Choroid plexus epithelial cell (primary cell): ENCODE measurements around the gene PRUNE1.

Source experiments
- DNase-seq: peaks from one replicate; pipeline ENCODE4 v3.0.0-alpha.2; 2010; ENCODE audit warnings: low read depth
- H3K4me3 ChIP-seq: 2 replicates; pipeline ENCODE4 v1.5.1; 2011; ENCODE audit warnings: low read depth, mild to moderate bottlenecking, control low read depth, low read length, moderate library complexity
- CTCF ChIP-seq: conservative IDR thresholded peaks from 2 replicates; pipeline ENCODE4 v1.5.1; 2011; ENCODE audit warnings: low read depth, mild to moderate bottlenecking, control low read depth, inconsistent platforms, low read length, moderate library complexity

PRUNE1 gene

DNA sequence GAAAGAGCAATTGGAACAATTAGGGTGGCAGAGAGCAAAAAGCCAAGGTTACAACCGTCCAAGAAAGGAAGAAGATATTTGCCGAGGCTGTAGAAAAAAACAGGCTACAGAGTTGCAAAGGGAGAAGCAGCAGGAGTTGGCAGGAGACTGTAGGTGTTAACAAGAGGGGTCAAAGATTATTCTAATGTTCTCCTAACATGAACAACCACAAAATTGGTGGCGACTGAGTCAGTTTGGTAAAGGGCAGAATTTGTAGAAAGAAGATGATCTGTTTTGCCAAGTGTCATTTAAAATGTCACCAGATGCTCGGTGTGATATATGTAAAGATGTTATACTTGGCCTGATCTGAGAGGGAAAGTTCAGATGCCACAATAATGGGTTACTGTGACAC is 401 bp upstream of the PRUNE1 start:
- H3K4me3 ChIP-seq = peak overlapping the region; percentile 94
- DNase-seq = no peak
- TF ChIP-seq CTCF = no peak

DNA sequence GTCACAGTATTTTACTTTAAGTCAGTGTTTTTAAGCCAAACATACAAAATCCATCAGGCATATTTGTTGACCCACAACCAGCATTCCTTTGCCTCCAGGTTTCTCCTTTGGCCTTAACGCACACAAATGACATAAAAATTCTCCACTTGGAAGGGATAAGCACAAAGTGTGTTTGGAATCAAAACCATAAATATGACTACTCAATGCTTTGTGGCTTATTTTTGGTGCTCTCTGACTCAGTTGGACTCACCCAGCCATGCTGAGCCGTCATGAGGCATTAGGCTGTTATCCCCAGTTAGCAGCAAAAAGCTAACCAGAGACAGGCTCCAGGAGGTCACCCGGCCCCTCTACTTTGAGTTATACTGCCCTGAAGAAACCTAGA is 948 bp downstream of the PRUNE1 start:
- H3K4me3 ChIP-seq = peak overlapping the region; percentile 94
- peak; percentile 44 for DNase-seq
- TF ChIP-seq CTCF = no peak

- DNase-seq = no peak
- TF ChIP-seq CTCF = no peak
- no peak overlapping the region for H3K4me3 ChIP-seq
These were observed 1.6 kb downstream of the PRUNE1 start for GRCh38 chr1:151009674-151010345.

DNA sequence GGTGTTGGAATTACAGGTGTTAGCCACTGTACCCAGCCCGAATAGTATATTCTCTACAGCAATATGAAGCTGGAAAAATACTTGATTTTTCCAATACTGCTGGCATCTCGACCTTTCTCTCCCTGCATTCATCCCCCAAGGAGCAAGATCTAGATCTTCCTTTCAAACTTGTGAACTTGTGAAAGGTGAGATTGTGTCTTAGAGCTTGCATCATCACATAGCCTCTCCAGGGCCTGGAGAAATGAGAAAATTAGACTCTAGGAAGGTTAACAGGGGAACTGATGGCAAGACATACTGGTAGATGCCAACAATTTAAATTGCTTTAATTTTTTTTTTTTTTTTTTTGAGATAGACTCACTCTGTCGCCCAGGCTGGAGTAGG is 2.1 kb downstream of the PRUNE1 start:
- TF ChIP-seq CTCF = no peak
- H3K4me3 ChIP-seq = no peak overlapping the region
- no peak for DNase-seq

- DNase-seq = no peak
These were observed 3.1 kb downstream of the PRUNE1 start for GRCh38 chr1:151011154-151011850.

GRCh38 chr1:151012684-151013471 is 4.6 kb downstream of the PRUNE1 start:
- no peak for TF ChIP-seq CTCF
- H3K4me3 ChIP-seq = no peak overlapping the region
- DNase-seq = peak; percentile 88

More at GRCh38 chr1:151011154-151011850, 3.1 kb downstream of the PRUNE1 start:
- H3K4me3 ChIP-seq = no peak overlapping the region
- no peak for TF ChIP-seq CTCF
